SK-N-SH (cell line): ENCODE data around the gene ADRA1B.

Experiments
- GABPA ChIP-seq: IDR thresholded peaks from 2 replicates; pipeline ENCODE4 v1.4.0; 2012; ENCODE audit warnings: low read depth, mild to moderate bottlenecking
- MEF2A ChIP-seq: IDR thresholded peaks from 2 replicates; pipeline ENCODE4 v1.4.0; 2012; ENCODE audit warnings: low read depth, borderline replicate concordance
- TAF1 ChIP-seq: IDR thresholded peaks from 2 replicates; pipeline ENCODE4 v1.6.1; 2012; ENCODE audit warnings: low read depth, mild to moderate bottlenecking, low read length, moderate library complexity, borderline replicate concordance
- TF ChIP-seq, protein P1 (sequence below): fragments of 200-600 bp; sonication (generic); IDR thresholded peaks from 2 replicates; pipeline ENCODE4 v1.6.1; 2017; ENCODE audit warnings: antibody characterized with exemption, mild to moderate bottlenecking, moderate library complexity
- TF ChIP-seq, protein P2 (sequence below): fragments of 150-350 bp; IDR thresholded peaks from 2 replicates; pipeline ENCODE4 v1.6.1; 2017; ENCODE audit warnings: antibody characterized with exemption, low read length, low read depth, borderline replicate concordance

DNA sequence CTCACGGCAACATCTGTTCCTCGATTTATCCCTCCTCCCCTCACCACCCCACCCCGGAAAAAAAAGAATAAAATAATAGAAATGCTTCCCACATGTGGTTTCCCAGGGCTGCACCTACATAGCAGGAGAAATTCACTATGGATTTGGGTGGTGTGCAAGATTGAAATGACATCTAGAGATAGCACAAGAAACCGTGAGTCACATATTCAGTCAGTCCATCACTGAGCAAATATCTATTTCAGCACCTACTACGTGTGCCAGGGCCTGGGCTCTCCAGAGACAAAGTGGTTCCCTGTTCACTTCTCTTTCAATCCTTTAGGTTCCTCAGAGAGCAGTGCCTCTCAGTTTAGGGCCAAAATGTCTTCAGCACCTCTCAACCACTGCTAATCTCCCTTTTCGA, 47.7 kb downstream of the ADRA1B start:
- TF ChIP-seq, protein P1, sequence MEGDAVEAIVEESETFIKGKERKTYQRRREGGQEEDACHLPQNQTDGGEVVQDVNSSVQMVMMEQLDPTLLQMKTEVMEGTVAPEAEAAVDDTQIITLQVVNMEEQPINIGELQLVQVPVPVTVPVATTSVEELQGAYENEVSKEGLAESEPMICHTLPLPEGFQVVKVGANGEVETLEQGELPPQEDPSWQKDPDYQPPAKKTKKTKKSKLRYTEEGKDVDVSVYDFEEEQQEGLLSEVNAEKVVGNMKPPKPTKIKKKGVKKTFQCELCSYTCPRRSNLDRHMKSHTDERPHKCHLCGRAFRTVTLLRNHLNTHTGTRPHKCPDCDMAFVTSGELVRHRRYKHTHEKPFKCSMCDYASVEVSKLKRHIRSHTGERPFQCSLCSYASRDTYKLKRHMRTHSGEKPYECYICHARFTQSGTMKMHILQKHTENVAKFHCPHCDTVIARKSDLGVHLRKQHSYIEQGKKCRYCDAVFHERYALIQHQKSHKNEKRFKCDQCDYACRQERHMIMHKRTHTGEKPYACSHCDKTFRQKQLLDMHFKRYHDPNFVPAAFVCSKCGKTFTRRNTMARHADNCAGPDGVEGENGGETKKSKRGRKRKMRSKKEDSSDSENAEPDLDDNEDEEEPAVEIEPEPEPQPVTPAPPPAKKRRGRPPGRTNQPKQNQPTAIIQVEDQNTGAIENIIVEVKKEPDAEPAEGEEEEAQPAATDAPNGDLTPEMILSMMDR, result no peak
- TF ChIP-seq, protein P2, sequence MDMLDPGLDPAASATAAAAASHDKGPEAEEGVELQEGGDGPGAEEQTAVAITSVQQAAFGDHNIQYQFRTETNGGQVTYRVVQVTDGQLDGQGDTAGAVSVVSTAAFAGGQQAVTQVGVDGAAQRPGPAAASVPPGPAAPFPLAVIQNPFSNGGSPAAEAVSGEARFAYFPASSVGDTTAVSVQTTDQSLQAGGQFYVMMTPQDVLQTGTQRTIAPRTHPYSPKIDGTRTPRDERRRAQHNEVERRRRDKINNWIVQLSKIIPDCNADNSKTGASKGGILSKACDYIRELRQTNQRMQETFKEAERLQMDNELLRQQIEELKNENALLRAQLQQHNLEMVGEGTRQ, result no peak
- no peak for TF ChIP-seq MEF2A
- no peak for TF ChIP-seq TAF1
- no peak for TF ChIP-seq GABPA
